Stomach (tissue), 9 donors: ENCODE data around the gene TIGAR. TPM values are rescaled to one million over a fixed set of nuclear protein-coding genes. Genes with fewer than 3 reads are reported as not detected.

ENCODE experiments used
- DNase-seq, 2 donors: peaks; one replicate each; pipeline versions ENCODE4 v3.0.0 to v3.0.0-alpha.2; 2013 to 2019
- H3K27ac ChIP-seq, 5 donors: fragments of 200-600 bp in 4 of 5; sonication (generic) in 4 of 5; one replicate each; pipeline ENCODE4 v1.5.1; 2013 to 2019; ENCODE audit warnings: mild to moderate bottlenecking in 1 of 5, moderate library complexity in 1 of 5
- H3K27me3 ChIP-seq, 3 donors: fragments of 200-600 bp; sonication (generic); one replicate each; pipeline ENCODE4 v1.5.1; 2017 to 2019; ENCODE audit warnings: mixed run types in 1 of 3
- H3K36me3 ChIP-seq, 4 donors: fragments of 200-600 bp; sonication (generic); 1 replicate in 3 of 4; 2 replicates in 1 of 4; pipeline ENCODE4 v1.5.1; 2016 to 2019
- H3K4me1 ChIP-seq, 4 donors: fragments of 200-600 bp; sonication (generic); one replicate each; pipeline ENCODE4 v1.5.1; 2016 to 2019
- H3K4me3 ChIP-seq, 4 donors: fragments of 200-600 bp; sonication (generic) in 3 of 4; one replicate each; pipeline ENCODE4 v1.5.1; 2016 to 2019; ENCODE audit warnings: mild to moderate bottlenecking in 1 of 4
- H3K9me3 ChIP-seq, 4 donors: fragments of 200-600 bp; sonication (generic); one replicate each; pipeline ENCODE4 v1.5.1; 2016 to 2019
- EP300 ChIP-seq: sonication (generic); formaldehyde crosslinking; IDR thresholded peaks from one replicate; pipeline ENCODE4 v1.6.1; 2017; ENCODE audit warnings: antibody characterized with exemption
- POLR2A ChIP-seq, 4 donors: fragments of 450-650 bp; IDR thresholded peaks; one replicate each; pipeline ENCODE4 v1.6.1; 2016; ENCODE audit warnings: antibody characterized with exemption in 4 of 4, control low read depth in 2 of 4, mild to moderate bottlenecking in 1 of 4, moderate library complexity in 1 of 4
- POLR2AphosphoS5 ChIP-seq, 3 donors: sonication (generic); formaldehyde crosslinking; IDR thresholded peaks; one replicate each; pipeline ENCODE4 v1.6.1; 2016; ENCODE audit warnings: antibody characterized with exemption in 3 of 3
- WGBS, 5 donors: extraction: QIAGEN DNeasy Blood & Tissue Kit in 3 of 5; methylation state at CpG; one replicate each; pipeline versions ENCODE4 v1.1.5 to v1.1.7; 2013 to 2018; 5-methylcytosine and 5-hydroxymethylcytosine counted together
- intact Hi-C: fragments of 100-400 bp; cut with DNase I; formaldehyde crosslinking; loops from one replicate; pipeline ENCODE4 v1.15.1; 2023; ENCODE audit warnings: low total_unique reads
- polyA plus RNA-seq, 3 donors: library from polyadenylated mRNA; stranded (reverse); fragments of 200-250 nt; gene quantifications; one replicate each; pipeline ENCODE4 v1.2.3, GENCODE V29; 2013
- total RNA-seq, 5 donors: library from RNA; depleted of rRNA; stranded (reverse); fragments of >200 nt; gene quantifications; one replicate each; pipeline versions ENCODE4 v1.1.0 to v1.2.3, GENCODE V29; 2014 to 2016
- TF ChIP-seq, protein P1 (sequence below), 7 experiments: fragments of 450-650 bp in 4 of 7; fragments of 200-600 bp in 3 of 7; sonication (generic) in 3 of 7; IDR thresholded peaks; one replicate each; pipeline ENCODE4 v1.5.1; 2016 to 2019; ENCODE audit warnings: antibody characterized with exemption in 7 of 7, control low read depth in 2 of 7, mild to moderate bottlenecking in 1 of 7
- donor health status: healthy with polysubstance abuse.
- donor health status: Bipolar disorder and iron deficiency.
- donor health status: healthy.

Gene TIGAR
- total and polyA plus RNA-seq, 8 donors, result 0.45 to 149 (median 5.5) TPM; not detected in 1

DNA sequence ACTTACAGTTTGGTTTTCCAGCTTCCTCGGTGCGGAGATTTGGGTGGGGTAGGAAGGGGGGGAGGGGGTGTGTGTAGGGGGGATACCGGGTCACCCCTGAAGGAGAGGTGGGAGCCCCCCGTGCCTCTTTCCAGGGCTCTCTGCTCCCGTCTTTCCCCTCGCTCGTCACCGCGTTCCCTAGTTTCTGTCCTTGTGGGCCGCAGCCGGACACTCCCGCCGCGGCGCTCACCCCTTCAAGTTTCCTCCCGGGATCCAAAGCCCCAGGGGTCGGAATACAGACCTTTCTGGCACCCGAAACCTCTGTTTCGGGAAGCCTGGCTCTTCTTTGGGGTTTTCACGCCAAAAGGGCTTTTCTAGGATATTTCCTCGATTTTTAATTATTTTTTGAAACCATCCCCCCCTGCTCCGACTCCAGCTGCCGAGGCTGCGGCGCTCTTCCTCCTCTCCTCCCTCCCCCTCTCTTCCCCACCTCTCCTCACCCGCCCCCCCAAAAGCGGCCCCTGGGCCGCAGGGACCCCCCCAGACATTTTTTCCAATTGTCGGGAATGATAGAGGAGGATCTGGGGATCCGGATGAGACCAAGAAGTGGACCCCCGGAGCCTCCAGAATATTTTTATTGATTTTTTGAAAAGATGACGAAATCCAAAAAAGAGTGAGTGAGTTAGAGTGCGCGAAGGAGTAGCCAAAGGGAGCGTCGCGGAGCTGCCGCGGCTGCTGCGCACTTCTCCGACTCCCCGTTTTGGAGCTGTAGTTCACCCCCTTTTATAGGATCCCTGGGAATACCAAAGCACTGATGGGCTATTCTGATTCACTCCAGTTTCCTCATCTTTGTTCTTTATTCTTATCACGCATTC is 45.8 kb upstream of the TIGAR start:
- peak in 1 of 2 donors; percentile 75 for DNase-seq
- peaks cover 0 to 65% (median 51%) of the 10 kb centered on the region in 3 donors for H3K27me3 ChIP-seq
- H3K27ac ChIP-seq, result peak overlapping the region; percentile 59 to 93 (median 88)
- peak overlapping the region; percentile 60 to 72 (median 66) for H3K4me3 ChIP-seq
- peaks cover 4 to 18% (median 9%) of the 10 kb centered on the region in 4 donors for H3K36me3 ChIP-seq
- intact Hi-C loops, result loop anchor here (5.0 to 10.0 kb wide), 3 partner anchors 168 to 390 kb away; no protein-coding TSS in a partner anchor
- WGBS, 5 donors, result 1 to 3% (median 2%) methylated on average over 41 to 43 of the region's 43 CpGs
- TF ChIP-seq POLR2A (IDR thresholded peaks at IDR 0.05) (no peak), POLR2AphosphoS5 (IDR thresholded peaks at IDR 0.05) (peak in 1 of 3 donors; percentile 67)
- H3K4me1 ChIP-seq, result peaks cover 29 to 98% (median 73%) of the 10 kb centered on the region in 4 donors
- no peaks in the 10 kb centered on the region for H3K9me3 ChIP-seq

DNA sequence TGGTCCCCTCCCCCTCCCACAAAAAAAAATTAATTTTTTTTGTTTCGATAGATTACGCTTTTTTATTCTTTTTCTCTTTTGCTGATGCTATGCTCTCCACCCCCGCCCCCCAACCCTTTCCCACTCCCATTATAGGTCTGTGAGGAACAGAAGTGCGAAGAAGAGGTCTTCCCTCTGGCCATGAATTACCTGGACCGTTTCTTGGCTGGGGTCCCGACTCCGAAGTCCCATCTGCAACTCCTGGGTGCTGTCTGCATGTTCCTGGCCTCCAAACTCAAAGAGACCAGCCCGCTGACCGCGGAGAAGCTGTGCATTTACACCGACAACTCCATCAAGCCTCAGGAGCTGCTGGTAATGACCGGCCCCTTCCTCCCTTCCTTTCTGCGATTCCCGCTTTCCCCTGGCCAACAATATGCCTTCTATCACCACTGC is 45.1 kb upstream of the TIGAR start:
- TF ChIP-seq EP300, result no peak
- intact Hi-C loops, result loop anchor here (5.0 to 10.0 kb wide), 3 partner anchors 169 to 391 kb away; no protein-coding TSS in a partner anchor
- peak overlapping the region; percentile 60 to 72 (median 66) for H3K4me3 ChIP-seq

DNA sequence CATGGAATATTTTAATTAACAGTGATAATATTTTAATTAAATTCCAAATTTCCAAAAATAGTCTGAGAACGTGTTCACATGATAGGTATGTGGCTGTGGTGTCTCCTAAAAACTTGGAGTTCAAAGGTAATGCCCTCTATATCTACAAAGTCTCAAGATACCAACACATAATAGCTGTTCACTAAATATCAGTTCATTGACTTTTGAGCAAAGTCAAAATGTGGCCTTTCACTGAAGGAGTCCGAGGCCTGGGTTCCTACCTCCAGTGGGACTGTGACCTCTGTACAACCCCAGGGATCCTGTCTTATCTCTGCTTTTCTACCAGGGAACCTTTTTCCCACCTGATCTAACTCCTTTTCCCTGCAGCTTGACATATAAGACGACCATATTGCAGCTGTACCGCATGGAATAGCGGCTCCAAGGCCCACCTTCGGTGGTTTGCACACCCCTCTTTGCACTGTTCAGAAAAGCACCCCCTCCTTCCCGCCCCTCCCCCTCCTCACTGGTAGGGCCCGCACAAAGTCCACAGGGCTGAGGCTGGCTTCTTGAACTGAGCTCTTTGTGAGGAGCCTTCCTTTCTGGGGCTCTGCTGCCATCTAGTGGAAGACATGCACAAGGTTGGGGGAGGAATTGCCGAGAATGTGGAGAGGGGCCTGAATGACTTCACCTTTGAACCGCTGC is 44.3 kb upstream of the TIGAR start:
- peaks cover 8 to 28% (median 20%) of the 10 kb centered on the region in 4 donors for H3K36me3 ChIP-seq
- no peaks in the 10 kb centered on the region for H3K9me3 ChIP-seq
- 3 to 5% (median 4%) methylated on average over 10 of the region's 10 CpGs for WGBS, 5 donors
- peak overlapping the region in 4 of 5 donors; percentile 88 to 93 (median 90) for H3K27ac ChIP-seq
- peak overlapping the region in 3 of 4 donors; percentile 60 to 72 (median 61) for H3K4me3 ChIP-seq
- peaks cover 26 to 98% (median 70%) of the 10 kb centered on the region in 4 donors for H3K4me1 ChIP-seq
- TF ChIP-seq EP300 (no peak), POLR2AphosphoS5 (IDR thresholded peaks at IDR 0.05) (peak in 2 of 3 donors; percentile 38 to 69), POLR2A (IDR thresholded peaks at IDR 0.05) (no peak)
- TF ChIP-seq, protein P1, sequence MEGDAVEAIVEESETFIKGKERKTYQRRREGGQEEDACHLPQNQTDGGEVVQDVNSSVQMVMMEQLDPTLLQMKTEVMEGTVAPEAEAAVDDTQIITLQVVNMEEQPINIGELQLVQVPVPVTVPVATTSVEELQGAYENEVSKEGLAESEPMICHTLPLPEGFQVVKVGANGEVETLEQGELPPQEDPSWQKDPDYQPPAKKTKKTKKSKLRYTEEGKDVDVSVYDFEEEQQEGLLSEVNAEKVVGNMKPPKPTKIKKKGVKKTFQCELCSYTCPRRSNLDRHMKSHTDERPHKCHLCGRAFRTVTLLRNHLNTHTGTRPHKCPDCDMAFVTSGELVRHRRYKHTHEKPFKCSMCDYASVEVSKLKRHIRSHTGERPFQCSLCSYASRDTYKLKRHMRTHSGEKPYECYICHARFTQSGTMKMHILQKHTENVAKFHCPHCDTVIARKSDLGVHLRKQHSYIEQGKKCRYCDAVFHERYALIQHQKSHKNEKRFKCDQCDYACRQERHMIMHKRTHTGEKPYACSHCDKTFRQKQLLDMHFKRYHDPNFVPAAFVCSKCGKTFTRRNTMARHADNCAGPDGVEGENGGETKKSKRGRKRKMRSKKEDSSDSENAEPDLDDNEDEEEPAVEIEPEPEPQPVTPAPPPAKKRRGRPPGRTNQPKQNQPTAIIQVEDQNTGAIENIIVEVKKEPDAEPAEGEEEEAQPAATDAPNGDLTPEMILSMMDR (IDR thresholded peaks at IDR 0.05), result peak in 5 of 7 experiments; percentile 76 to 90 (median 87)
- H3K27me3 ChIP-seq, result peaks cover 0 to 51% (median 37%) of the 10 kb centered on the region in 3 donors
- intact Hi-C loops, result loop anchor here (5.0 to 10.0 kb wide), 3 partner anchors 169 to 392 kb away; no protein-coding TSS in a partner anchor
- peak; percentile 77 to 98 for DNase-seq

More for the DNA sequence above, 45.1 kb upstream of the TIGAR start:
- Histone ChIP-seq H3K4me1 (peaks cover 30 to 98% (median 73%) of the 10 kb centered on the region in 4 donors), H3K36me3 (peaks cover 4 to 20% (median 12%) of the 10 kb centered on the region in 4 donors), H3K9me3 (no peaks in the 10 kb centered on the region), H3K27ac (peak overlapping the region in 4 of 5 donors; percentile 88 to 93 (median 90)), H3K27me3 (peaks cover 0 to 59% (median 45%) of the 10 kb centered on the region in 3 donors)
- WGBS, 5 donors, result 29 to 38% (median 34%) methylated on average over 14 of the region's 14 CpGs
- peak in 1 of 2 donors; percentile 69 for DNase-seq

DNA sequence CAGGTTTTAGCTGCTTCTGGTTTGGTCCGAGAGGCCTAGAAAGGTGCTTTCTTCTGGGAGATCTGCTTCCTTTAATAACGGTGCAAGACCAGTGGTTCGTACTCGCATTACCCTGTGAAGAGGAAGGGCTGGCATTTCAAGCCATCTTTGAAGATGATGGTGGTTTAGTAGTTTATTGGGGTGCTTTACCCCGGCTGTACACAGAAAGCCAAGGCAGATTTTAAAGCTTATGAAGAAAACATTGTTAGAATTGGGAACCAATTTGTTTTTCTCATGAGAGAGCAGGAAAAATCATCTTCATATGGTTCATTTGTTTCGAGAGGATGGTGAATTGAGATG is 43.8 kb upstream of the TIGAR start:
- intact Hi-C loops, result loop anchor here (5.0 to 10.0 kb wide), 3 partner anchors 170 to 392 kb away; no protein-coding TSS in a partner anchor
- peak overlapping the region in 1 of 4 donors; percentile 6 for H3K4me3 ChIP-seq
- TF ChIP-seq POLR2AphosphoS5 (IDR thresholded peaks at IDR 0.05) (no peak), POLR2A (IDR thresholded peaks at IDR 0.05) (no peak), EP300 (no peak)
- TF ChIP-seq, protein P1 (IDR thresholded peaks at IDR 0.05), result peak in 2 of 7 experiments; percentile 3 to 39
- no peak for DNase-seq
- H3K27me3 ChIP-seq, result peaks cover 0 to 46% (median 35%) of the 10 kb centered on the region in 3 donors
- H3K27ac ChIP-seq, result peak overlapping the region in 3 of 5 donors; percentile 88 to 93 (median 91)
- peaks cover 26 to 98% (median 69%) of the 10 kb centered on the region in 4 donors for H3K4me1 ChIP-seq
- no peaks in the 10 kb centered on the region for H3K9me3 ChIP-seq
- 23 to 30% (median 25%) methylated on average over 6 of the region's 6 CpGs for WGBS, 5 donors
- peaks cover 11 to 33% (median 24%) of the 10 kb centered on the region in 4 donors for H3K36me3 ChIP-seq
